Mononuclear cell (primary cell): ENCODE results near the gene MEGF9. TPM values are rescaled to one million over a fixed set of nuclear protein-coding genes. Genes with fewer than 3 reads are reported as not detected.

Source experiments
- H3K27me3 ChIP-seq: 2 replicates; pipeline ENCODE4 v1.6.0; 2011; ENCODE audit warnings: low read length, control low read depth; ENCODE audit not compliant: insufficient read depth
- H3K4me1 ChIP-seq: 2 replicates; pipeline ENCODE4 v1.5.1; 2011; ENCODE audit warnings: mild to moderate bottlenecking, low read length, control low read depth; ENCODE audit not compliant: insufficient read depth
- H3K4me3 ChIP-seq: 2 replicates; pipeline ENCODE4 v1.5.1; 2011; ENCODE audit warnings: mild to moderate bottlenecking, low read length, moderate library complexity
- H3K9me3 ChIP-seq: 2 replicates; pipeline ENCODE4 v1.5.1; 2011; ENCODE audit warnings: low read depth, mild to moderate bottlenecking, control low read depth, low read length
- total RNA-seq: library from RNA; depleted of rRNA; stranded (reverse); fragments of >200 nt; gene quantifications from one replicate; pipeline ENCODE4 v1.2.3, GENCODE V29; 2012

The MEGF9 gene
- total RNA-seq, 1 donor = 13.4 TPM

DNA sequence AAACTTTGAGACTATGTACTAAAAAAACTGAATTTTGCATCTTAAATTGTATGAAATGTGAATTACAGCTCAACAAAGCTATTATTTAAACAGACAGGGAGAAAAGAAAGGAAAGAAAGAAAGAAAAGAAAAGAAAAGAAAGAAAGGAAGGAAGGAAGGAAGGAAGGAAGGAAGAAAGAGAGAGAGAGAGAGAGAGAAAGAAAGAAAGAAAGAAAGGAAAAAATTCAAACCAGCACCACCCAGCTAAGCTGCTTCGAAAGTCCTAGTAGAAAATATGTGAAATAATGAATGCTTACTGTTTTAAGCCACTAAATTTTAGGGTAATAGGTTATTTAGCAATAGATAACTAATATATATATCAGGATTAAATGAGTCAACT lies 102.6 kb downstream of the MEGF9 start:
- no peaks in the 10 kb centered on the region for H3K27me3 ChIP-seq

DNA sequence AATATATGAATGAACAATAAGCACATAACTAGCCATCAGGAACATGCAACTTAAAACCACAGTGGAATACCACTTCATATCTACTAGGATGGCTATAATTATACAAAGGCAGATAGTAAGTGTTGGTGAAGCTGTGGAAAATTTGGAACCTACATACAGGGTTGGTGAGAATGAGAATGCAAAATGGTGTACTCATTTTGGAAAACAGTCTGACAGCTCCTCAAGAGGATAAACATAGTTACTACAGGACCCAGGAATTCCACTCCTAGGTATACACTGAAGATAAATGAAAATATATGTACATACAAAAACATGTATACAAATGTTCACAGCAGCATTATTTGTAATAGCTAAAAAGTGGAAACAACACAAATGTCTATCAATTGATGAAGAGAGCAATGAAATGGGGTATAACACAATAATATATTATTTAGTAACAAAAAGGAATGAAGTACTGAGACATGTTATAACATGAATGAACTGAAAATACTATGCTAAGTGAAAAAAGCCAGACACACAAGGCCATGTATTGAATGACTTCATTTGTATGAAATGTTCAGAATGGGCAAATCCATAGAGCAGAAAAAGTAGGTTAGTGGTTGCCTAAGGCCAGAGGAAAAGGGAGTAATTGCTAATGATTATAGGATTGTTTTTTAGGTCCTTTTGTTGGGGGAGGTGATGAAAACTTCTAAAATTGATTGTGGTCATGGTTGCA lies 103.1 kb downstream of the MEGF9 start:
- H3K4me1 ChIP-seq = no peaks in the 10 kb centered on the region
- no peaks in the 10 kb centered on the region for H3K9me3 ChIP-seq
- H3K27me3 ChIP-seq = no peaks in the 10 kb centered on the region
- H3K4me3 ChIP-seq = no peak overlapping the region

More for the DNA sequence above, 102.6 kb downstream of the MEGF9 start:
- no peak overlapping the region for H3K4me3 ChIP-seq
- H3K9me3 ChIP-seq = no peaks in the 10 kb centered on the region
- no peaks in the 10 kb centered on the region for H3K4me1 ChIP-seq

DNA sequence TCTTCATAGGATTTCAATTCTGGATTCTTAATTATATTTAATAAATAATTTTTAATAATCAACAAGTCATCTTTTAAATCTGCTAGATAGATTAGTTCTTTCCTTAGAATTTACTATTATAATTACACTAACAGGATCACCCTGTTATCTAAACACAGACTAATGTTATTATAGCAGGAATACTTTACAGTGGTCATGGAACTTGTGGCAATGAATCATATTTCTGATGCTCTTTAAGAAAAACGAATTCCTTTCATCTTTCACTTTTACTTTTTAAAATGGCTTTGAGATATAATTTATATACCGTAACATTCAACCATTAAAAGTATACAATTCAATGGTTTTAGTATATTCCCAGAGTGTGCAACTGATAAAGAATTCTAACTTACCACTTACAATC lies 104.6 kb downstream of the MEGF9 start:
- Histone ChIP-seq H3K27me3 (no peaks in the 10 kb centered on the region), H3K4me3 (no peak overlapping the region), H3K9me3 (no peaks in the 10 kb centered on the region), H3K4me1 (no peaks in the 10 kb centered on the region)

DNA sequence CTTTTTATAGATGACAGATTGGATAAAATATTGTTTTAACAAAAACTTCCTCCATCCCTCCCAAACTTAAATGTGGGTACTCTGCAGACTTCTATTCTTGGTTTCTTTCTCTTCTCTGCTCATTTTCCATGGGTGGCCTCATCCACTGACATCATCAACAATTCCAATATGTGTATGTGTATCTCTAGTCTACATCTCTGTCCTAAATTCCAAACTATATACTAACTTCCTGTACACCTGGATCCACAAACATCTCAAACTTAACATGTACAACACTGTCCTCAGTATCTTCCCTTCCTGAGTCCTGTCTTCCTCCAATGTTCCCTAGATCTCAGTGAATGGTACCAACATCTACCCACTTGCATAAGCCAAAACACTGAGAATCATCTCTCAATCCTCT lies 105.8 kb downstream of the MEGF9 start:
- no peaks in the 10 kb centered on the region for H3K9me3 ChIP-seq
- H3K4me3 ChIP-seq = no peak overlapping the region
- no peaks in the 10 kb centered on the region for H3K4me1 ChIP-seq
- H3K27me3 ChIP-seq = no peaks in the 10 kb centered on the region

DNA sequence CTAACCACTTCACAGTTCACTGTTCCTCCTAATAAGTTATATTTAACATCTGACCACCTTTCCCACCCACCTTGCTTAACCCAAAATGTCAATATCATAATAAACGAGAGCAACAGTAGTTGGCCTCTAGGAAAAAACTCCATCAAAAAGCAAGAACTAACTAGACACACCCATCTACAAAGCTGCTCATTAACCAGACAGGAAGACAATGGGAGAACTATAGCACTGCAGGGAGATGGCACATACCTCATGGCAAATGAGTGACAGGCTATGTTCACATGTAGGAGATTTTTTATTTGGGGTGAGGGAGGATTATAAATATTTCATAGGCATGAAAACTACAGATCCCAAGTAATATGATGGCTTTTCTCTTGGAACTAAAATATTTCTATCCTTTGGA lies 110.7 kb downstream of the MEGF9 start:
- H3K4me3 ChIP-seq = no peak overlapping the region
- H3K4me1 ChIP-seq = no peaks in the 10 kb centered on the region
- no peaks in the 10 kb centered on the region for H3K27me3 ChIP-seq
- H3K9me3 ChIP-seq = no peaks in the 10 kb centered on the region

DNA sequence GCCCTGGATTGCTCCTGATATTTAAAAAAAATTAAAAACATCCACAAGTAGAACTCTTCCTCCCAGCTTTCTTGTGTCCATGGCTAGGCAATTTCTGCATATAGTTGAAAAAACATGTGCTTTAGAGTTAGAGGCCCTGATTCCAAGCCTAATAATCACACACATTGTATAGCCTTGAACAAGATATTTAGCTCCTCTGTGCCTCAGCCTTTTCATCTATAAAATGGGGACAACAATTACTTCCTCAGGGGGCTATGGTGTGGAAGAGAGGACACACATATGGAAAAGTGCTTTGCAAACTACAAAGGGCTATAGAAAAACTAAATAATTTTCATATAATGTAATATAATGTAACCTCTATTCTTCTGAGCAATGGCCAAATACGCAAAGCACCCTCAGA lies 111.3 kb downstream of the MEGF9 start:
- no peaks in the 10 kb centered on the region for H3K9me3 ChIP-seq
- H3K4me1 ChIP-seq = no peaks in the 10 kb centered on the region
- H3K27me3 ChIP-seq = no peaks in the 10 kb centered on the region
- H3K4me3 ChIP-seq = no peak overlapping the region

DNA sequence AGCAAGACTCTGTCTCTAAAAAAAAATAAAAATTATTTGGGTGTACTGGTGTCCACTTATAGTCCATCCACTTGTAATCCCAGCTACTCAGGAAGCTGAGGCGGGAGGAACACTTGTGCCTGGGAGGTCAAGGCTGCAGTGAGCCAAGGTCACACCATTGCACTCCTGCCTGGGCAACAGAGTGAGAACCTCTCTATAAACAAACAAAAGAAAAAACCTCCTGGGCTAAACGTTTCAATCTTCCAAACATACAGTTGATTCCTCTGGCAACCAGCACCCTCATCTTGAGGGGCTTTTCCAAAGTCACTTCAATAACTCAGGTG lies 120.4 kb downstream of the MEGF9 start:
- Histone ChIP-seq H3K4me3 (no peak overlapping the region), H3K9me3 (no peaks in the 10 kb centered on the region), H3K4me1 (peaks cover 5% of the 10 kb centered on the region), H3K27me3 (no peaks in the 10 kb centered on the region)

DNA sequence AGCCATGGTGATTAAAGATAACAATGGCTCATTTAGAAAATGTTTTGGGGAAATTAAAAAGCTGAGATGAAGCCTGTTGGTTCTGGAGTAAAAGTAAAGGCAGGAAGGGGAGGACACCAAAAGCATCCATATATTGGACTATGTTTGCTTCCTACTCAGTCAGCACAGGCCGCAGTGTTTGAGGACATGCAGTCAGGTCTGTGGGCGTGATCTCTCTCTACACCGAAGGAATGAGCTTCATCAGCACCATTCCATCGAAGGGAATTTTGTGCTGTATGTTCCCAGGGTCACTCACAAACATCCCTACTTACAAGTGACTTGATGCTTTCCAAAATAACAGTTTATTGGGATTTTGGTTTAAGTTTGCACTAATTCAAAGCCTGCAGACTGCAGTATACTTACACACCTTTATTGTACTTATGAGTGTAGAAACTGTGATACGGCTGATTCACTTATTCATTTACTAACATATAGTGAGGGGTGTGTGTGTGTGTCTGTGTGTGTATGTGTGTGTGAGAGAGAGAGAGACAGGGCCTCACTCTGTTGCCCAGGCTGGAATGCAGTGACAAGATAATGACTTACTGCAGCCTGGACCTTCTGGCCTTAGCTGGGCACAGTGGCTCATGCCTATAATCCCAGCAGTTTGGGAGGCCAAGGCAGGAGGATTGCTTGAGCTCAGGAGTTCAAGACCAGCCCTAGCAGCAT lies 120.9 kb downstream of the MEGF9 start:
- Histone ChIP-seq H3K4me1 (peaks cover 5% of the 10 kb centered on the region), H3K4me3 (no peak overlapping the region), H3K9me3 (no peaks in the 10 kb centered on the region), H3K27me3 (no peaks in the 10 kb centered on the region)

DNA sequence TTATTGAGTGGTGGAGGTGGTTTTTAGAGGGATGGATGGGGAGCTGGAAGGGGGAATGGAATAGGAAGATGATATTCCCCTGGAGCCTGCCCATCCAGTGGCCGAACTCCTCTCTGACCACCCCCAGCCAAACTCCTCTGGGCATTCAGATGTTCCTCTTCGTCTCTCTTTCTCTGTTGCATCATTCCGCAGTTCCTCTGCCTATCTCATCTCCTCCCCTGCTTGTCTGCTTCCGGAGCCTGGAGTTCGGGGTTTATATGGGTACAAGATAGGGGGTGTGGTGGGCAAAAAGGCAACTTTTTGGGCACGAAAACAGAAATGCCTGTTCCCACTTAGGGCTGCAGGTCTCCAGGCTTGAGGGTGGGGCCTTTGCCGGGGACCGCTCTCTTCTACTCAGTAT lies 122.1 kb downstream of the MEGF9 start:
- H3K27me3 ChIP-seq = no peaks in the 10 kb centered on the region
- H3K4me3 ChIP-seq = no peak overlapping the region
- H3K9me3 ChIP-seq = no peaks in the 10 kb centered on the region
- H3K4me1 ChIP-seq = peaks cover 5% of the 10 kb centered on the region

DNA sequence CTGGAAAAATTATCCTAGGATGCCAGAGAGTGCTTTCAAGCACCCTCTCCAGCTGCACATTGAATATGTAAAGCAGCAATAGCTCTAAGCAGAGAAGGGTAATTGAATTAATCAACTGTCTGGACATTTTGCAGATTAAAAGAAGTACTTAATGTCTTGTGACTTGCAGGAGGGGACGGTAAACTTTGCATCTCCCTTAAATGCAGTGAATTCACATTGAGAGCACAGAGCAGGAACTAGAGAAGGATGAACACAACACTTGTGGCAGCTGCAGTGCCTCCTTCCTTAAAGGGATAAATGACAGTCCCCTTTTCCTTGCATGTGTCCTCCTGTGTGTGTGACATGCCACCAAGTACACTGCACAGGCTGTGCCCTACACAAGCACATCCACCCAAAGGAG lies 126.9 kb downstream of the MEGF9 start:
- peaks cover 13% of the 10 kb centered on the region for H3K4me1 ChIP-seq
- H3K9me3 ChIP-seq = no peaks in the 10 kb centered on the region
- no peaks in the 10 kb centered on the region for H3K27me3 ChIP-seq
- no peak overlapping the region for H3K4me3 ChIP-seq

DNA sequence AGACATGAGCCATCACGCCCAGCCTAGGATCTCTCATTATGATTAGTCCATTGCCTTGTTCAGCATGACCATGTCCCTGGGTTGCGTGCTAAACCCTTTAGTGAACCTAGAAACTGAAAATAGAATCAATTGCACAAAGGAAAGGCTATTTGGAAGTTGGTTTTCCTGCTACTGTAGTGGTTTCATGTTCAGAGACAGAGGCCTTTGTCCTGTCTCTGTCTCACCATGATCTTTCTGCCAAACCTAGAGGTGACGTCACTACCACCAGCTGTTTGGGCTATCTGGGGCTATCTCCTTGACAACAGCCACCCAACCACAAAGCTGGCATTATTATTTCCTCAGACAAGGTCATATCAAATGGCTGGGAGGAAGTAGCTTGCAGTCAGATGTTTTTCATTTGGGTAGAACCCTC lies 130.3 kb downstream of the MEGF9 start:
- Histone ChIP-seq H3K4me1 (peaks cover 20% of the 10 kb centered on the region), H3K27me3 (no peaks in the 10 kb centered on the region), H3K4me3 (no peak overlapping the region), H3K9me3 (no peaks in the 10 kb centered on the region)

DNA sequence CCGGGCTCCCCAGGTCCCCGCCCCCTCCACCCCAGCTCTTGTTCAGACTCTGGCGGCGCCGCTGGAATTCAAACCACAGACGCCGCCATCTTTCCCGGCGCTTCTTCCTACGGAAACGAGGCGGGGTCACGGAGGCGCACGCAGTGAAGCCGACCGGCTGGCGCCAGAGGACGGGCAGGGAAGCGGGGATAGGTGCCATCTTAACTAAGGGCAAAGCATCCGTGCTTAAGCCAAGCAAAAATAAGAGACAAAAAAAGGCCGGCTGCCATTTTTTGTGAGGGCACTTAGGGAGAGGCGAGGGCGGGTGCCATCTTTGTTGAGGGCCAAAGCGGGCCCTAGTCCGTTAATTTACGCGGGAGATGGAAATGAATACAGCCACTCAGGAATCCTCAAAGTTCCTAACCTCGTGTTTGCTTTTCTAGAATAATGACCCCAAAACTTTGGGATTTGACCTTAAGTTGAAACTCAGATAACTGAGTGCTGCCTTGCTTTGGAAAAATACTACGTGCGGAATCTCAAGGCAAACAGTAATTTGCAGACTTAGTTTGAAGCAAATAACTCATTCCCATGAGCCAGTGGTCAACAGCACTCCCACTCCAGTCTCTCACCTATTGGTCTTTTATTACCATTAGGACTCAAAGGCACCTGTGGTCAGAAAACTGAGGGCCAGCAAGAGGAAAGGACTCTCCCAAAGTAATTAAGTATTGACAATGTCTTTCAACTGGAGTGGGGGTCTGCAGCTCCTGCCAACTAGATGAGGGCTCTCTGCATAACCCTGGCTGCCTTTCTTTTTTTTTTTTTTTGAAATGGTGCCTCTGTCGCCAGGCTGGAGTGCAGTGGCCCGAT lies 134.0 kb downstream of the MEGF9 start, which contains the start of gene CDK5RAP2:
CDK5RAP2 (minus strand) TSS at position 117 of the 846 bp plus-strand sequence. CDS start 189 bp downstream, outside the sequence.
- no peaks in the 10 kb centered on the region for H3K27me3 ChIP-seq
- H3K4me3 ChIP-seq = peak within 1 kb of the TSS; percentile 79
- no peaks in the 10 kb centered on the region for H3K9me3 ChIP-seq
- H3K4me1 ChIP-seq = peaks cover 25% of the 10 kb centered on the region

DNA sequence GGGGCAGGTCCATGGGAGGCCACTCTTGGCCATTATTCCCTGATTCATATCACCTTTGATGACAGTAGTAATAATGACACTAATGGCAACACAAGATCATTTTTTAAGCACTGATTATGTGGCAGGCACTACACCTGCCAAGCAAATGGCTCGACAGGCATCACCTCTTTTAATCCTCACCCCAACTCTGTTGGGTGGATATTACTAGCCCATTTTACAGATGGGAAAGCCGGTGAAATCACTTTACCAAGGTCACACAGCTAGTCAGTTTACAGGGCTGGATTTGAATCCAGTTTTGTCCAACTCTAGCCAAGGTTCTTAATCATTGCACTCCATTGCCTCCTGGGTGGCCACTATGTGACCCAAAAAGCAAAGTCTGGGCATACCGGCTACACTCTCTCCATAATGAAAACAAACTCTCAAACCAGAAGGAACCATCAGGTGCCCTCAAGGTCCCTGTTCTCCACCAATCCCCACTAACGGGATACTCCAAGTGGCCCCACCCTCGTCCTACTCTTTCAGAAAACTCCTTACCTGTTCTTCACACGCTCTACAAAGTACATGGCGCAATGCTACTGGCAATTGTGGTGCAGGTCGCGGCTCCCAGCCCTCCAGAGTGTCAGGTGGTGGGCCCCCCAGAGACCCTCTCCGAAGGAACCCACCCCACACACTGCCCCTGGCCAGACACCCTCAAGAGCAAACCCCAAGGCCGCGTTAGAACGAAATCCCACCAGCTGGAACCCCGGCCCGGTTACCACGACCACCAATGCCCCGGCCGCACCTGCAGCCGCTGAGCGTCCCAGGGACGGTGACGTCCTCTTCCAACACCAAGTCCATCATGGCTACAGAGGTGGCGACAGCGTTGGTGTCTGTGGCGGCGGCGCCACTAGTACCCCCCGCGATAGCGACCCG lies 134.9 kb downstream of the MEGF9 start:
- H3K4me1 ChIP-seq = peaks cover 25% of the 10 kb centered on the region
- H3K9me3 ChIP-seq = no peaks in the 10 kb centered on the region
- H3K27me3 ChIP-seq = no peaks in the 10 kb centered on the region
- H3K4me3 ChIP-seq = peak overlapping the region; percentile 79

DNA sequence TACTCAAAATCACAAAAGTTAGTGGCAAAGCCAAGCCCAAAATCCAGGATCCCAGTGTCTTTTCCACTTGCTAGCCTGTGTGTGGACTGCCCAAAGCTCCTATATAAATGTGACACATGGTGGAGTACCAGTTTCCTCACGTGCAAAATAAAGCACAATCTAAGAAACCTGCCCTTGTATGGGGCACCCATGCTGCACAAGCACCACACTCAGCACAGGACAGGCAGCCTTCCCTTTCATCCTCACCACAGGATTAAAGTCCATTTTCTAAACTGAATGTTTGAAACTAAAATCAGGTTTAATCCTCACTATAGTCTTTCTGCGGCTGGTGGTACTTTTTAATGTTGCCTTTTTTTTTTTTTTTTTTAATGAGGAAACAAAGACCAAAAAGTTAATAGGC lies 139.8 kb downstream of the MEGF9 start:
- Histone ChIP-seq H3K27me3 (no peaks in the 10 kb centered on the region), H3K4me3 (no peak overlapping the region), H3K9me3 (no peaks in the 10 kb centered on the region), H3K4me1 (peaks cover 10% of the 10 kb centered on the region)
